ENCODE results near the gene C9.
"Not testable (repeated sequence)": the region's sequence is repeated elsewhere in the genome, so short reads cannot be mapped to it uniquely, and the experiment has no call there.

Gene C9

DNA sequence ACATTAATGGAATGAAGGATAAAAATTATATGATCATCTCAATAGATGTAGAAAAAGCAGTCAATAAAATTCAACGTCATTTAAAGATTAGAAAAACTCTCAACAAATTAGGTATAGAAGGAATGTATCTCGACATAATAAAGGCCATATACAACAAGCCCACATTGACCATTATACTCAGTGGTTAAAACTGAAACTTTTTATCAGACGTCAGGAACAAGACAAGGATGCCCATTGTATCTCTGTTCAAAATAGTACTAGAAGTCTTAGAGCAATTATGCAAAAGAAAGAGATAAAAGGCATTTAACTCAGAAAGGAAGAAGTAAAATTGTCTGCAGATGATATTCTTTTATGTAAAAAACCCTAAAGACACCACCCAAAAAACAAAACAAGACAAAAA is 40.8 kb downstream of the C9 start:
- Histone ChIP-seq H3K36me3 (ENCODE audit: insufficient read depth, low read depth, low read length) (no peaks in the 10 kb centered on the region), H3K9me3 (ENCODE audit: insufficient read depth, low read depth, low read length) (no peaks in the 10 kb centered on the region), H3K4me3 (ENCODE audit: low read length) (no peak overlapping the region), H3K27me3 (ENCODE audit: insufficient read depth, low read length) (no peaks in the 10 kb centered on the region), H3K4me1 (ENCODE audit: insufficient read depth, low read length) (no peaks in the 10 kb centered on the region), H3K27ac (ENCODE audit: low read length) (no peak overlapping the region), H3K9ac (ENCODE audit: low read depth, low read length) (no peak overlapping the region)

- Histone ChIP-seq H3K9ac (ENCODE audit: low read depth, low read length) (no peak overlapping the region), H3K27ac (ENCODE audit: low read length) (no peak overlapping the region), H3K4me1 (ENCODE audit: insufficient read depth, low read length) (no peaks in the 10 kb centered on the region), H3K27me3 (ENCODE audit: insufficient read depth, low read length) (no peaks in the 10 kb centered on the region), H3K9me3 (ENCODE audit: insufficient read depth, low read depth, low read length) (no peaks in the 10 kb centered on the region), H3K36me3 (ENCODE audit: insufficient read depth, low read depth, low read length) (no peaks in the 10 kb centered on the region), H3K4me3 (ENCODE audit: low read length) (no peak overlapping the region)
Observed at GRCh38 chr5:39319395-39319794, 44.9 kb downstream of the C9 start.

DNA sequence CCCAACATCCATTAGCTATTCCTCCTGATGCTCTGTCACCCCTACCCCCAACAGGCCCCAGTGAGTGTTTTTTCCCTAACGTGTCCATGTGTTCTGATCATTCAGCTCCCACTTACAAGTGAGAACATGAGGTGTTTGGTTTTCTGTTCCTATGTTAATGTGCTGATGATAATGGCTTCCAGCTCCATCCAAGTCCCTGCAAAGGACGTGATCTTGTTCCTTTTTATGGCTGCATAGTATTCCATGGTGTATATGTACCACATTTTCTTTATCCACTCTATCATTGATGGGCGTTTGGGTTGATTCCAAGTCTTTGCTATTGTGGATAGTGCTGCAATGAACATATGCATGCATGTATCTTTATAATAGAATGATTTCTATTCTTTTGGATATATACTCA is 47.8 kb downstream of the C9 start:
- H3K4me1 ChIP-seq (ENCODE audit: insufficient read depth, low read length); H3K36me3 ChIP-seq (ENCODE audit: insufficient read depth, low read depth, low read length); H3K4me3 ChIP-seq (ENCODE audit: low read length); H3K27ac ChIP-seq (ENCODE audit: low read length); H3K9me3 ChIP-seq (ENCODE audit: insufficient read depth, low read depth, low read length); H3K27me3 ChIP-seq (ENCODE audit: insufficient read depth, low read length); H3K9ac ChIP-seq (ENCODE audit: low read depth, low read length): not testable (repeated sequence)

GRCh38 chr5:39315995-39316394 is 48.3 kb downstream of the C9 start:
- H3K9me3 ChIP-seq (ENCODE audit: insufficient read depth, low read depth, low read length): no peaks in the 10 kb centered on the region
- no peak overlapping the region for H3K4me3 ChIP-seq (ENCODE audit: low read length)
- no peak overlapping the region for H3K9ac ChIP-seq (ENCODE audit: low read depth, low read length)
- no peaks in the 10 kb centered on the region for H3K36me3 ChIP-seq (ENCODE audit: insufficient read depth, low read depth, low read length)
- H3K27ac ChIP-seq (ENCODE audit: low read length): no peak overlapping the region
- H3K27me3 ChIP-seq (ENCODE audit: insufficient read depth, low read length): no peaks in the 10 kb centered on the region
- H3K4me1 ChIP-seq (ENCODE audit: insufficient read depth, low read length): no peaks in the 10 kb centered on the region

DNA sequence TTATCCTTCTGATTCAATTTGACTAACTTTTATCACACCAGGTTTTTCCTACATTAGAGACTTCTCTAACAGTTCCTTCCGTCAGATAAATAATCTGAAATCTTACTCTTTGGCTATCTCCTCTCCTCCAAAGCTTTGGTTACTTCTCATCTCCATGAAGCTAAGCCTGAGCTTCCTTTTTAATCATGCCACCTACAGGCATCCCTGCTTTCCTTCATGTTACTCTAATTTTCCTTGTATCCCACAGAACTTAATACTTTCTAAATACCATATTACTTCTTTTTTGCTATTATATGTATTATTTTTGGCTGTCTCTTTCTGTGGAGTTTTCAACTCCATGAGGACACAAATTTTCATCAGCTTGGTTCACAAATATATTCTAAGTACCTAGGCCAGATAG is 49.7 kb downstream of the C9 start:
- H3K36me3 ChIP-seq (ENCODE audit: insufficient read depth, low read depth, low read length): no peaks in the 10 kb centered on the region
- H3K27ac ChIP-seq (ENCODE audit: low read length): no peak overlapping the region
- no peaks in the 10 kb centered on the region for H3K4me1 ChIP-seq (ENCODE audit: insufficient read depth, low read length)
- no peaks in the 10 kb centered on the region for H3K27me3 ChIP-seq (ENCODE audit: insufficient read depth, low read length)
- H3K9ac ChIP-seq (ENCODE audit: low read depth, low read length): no peak overlapping the region
- H3K4me3 ChIP-seq (ENCODE audit: low read length): no peak overlapping the region
- no peaks in the 10 kb centered on the region for H3K9me3 ChIP-seq (ENCODE audit: insufficient read depth, low read depth, low read length)

DNA sequence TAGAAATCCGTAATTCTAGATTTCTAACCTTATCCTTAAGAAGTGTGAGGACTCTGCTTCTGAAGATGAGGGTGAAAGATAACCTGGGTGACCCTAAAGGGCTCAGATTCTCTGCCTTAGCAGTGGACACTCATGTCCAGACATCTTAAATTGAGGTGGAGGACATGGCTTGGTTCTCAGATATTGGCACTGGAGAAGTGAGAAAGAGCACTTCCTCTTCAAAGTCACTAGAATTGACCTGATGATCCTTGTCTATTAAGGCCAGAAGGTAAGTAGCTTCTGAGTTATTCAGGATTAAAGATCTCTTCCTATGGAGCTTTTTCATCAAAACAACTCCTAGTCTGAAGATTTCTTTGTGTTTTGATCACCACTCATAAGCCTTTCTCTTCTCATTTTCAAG is 54.8 kb downstream of the C9 start:
- Histone ChIP-seq H3K36me3 (ENCODE audit: insufficient read depth, low read depth, low read length) (no peaks in the 10 kb centered on the region), H3K27me3 (ENCODE audit: insufficient read depth, low read length) (no peaks in the 10 kb centered on the region), H3K27ac (ENCODE audit: low read length) (no peak overlapping the region), H3K9ac (ENCODE audit: low read depth, low read length) (no peak overlapping the region), H3K4me3 (ENCODE audit: low read length) (no peak overlapping the region), H3K4me1 (ENCODE audit: insufficient read depth, low read length) (no peaks in the 10 kb centered on the region), H3K9me3 (ENCODE audit: insufficient read depth, low read depth, low read length) (no peaks in the 10 kb centered on the region)

- no peak overlapping the region for H3K9ac ChIP-seq (ENCODE audit: low read depth, low read length)
- no peak overlapping the region for H3K4me3 ChIP-seq (ENCODE audit: low read length)
- H3K36me3 ChIP-seq (ENCODE audit: insufficient read depth, low read depth, low read length): no peaks in the 10 kb centered on the region
- H3K9me3 ChIP-seq (ENCODE audit: insufficient read depth, low read depth, low read length): peaks cover 10% of the 10 kb centered on the region
- no peak overlapping the region for H3K27ac ChIP-seq (ENCODE audit: low read length)
- no peaks in the 10 kb centered on the region for H3K4me1 ChIP-seq (ENCODE audit: insufficient read depth, low read length)
- no peaks in the 10 kb centered on the region for H3K27me3 ChIP-seq (ENCODE audit: insufficient read depth, low read length)
Observed at GRCh38 chr5:39302472-39302871, 61.8 kb downstream of the C9 start.

DNA sequence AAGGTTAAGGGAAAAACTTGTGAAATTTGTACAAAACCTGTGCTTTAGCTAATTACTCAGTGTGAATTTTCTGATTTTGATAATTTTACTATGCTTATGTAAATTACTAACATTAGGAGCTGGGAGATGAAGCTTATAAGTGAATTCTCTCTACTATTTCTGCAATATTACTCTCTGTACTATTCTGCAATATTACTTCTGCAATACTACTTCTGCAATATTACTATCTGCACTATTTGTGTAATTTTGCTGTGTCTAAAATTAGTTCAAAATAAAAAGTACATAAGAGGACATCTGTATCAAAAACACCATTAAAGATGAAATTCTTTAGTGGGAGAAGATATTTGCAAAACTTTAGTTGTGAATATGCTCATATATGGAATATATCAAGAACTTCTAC is 62.9 kb downstream of the C9 start:
- no peak overlapping the region for H3K9ac ChIP-seq (ENCODE audit: low read depth, low read length)
- H3K4me3 ChIP-seq (ENCODE audit: low read length): no peak overlapping the region
- H3K36me3 ChIP-seq (ENCODE audit: insufficient read depth, low read depth, low read length): no peaks in the 10 kb centered on the region
- no peaks in the 10 kb centered on the region for H3K27me3 ChIP-seq (ENCODE audit: insufficient read depth, low read length)
- peaks cover 10% of the 10 kb centered on the region for H3K9me3 ChIP-seq (ENCODE audit: insufficient read depth, low read depth, low read length)
- no peak overlapping the region for H3K27ac ChIP-seq (ENCODE audit: low read length)
- H3K4me1 ChIP-seq (ENCODE audit: insufficient read depth, low read length): no peaks in the 10 kb centered on the region

DNA sequence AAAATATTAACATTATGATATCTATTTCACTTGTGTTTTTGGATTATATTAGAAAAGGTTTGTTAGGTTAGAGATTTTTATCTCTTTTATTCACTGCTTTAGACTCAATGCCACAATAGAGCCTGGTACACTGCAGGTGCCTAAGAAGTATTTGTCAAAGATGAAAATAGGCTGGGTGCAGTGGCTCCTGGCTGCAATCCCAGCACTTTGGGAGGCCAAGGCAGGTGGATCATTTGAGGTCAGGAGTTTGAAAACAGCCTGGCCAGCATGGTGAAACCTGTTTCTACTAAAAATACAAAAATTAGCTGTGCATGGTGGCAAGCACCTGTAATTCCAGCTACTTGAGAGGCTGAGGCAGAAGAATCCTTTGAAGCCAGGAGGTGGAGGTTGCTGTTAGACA is 64.3 kb downstream of the C9 start:
- Histone ChIP-seq H3K4me1 (ENCODE audit: insufficient read depth, low read length) (no peaks in the 10 kb centered on the region), H3K27me3 (ENCODE audit: insufficient read depth, low read length) (no peaks in the 10 kb centered on the region), H3K36me3 (ENCODE audit: insufficient read depth, low read depth, low read length) (no peaks in the 10 kb centered on the region), H3K27ac (ENCODE audit: low read length) (no peak overlapping the region), H3K9me3 (ENCODE audit: insufficient read depth, low read depth, low read length) (peaks cover 10% of the 10 kb centered on the region), H3K4me3 (ENCODE audit: low read length) (no peak overlapping the region), H3K9ac (ENCODE audit: low read depth, low read length) (no peak overlapping the region)

DNA sequence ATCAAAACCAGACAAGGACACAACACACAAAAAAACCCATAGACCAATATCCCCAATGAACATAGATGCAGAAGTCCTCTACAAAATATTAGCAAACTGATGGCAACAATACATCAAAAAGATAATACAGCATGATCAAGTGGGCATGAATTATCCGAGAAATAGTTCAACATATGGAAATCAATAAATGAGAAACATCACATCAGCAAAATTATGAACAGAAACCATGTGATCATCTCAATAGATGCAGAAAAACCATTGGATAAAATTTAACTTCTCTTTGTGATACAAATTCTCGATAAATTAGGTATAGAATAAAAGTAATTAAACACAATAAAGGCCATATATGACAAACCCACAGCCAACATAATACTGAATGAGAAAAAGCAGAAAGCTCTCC is 69.6 kb downstream of the C9 start:
- H3K36me3 ChIP-seq (ENCODE audit: insufficient read depth, low read depth, low read length): no peaks in the 10 kb centered on the region
- no peaks in the 10 kb centered on the region for H3K27me3 ChIP-seq (ENCODE audit: insufficient read depth, low read length)
- no peak overlapping the region for H3K9ac ChIP-seq (ENCODE audit: low read depth, low read length)
- H3K27ac ChIP-seq (ENCODE audit: low read length): no peak overlapping the region
- no peaks in the 10 kb centered on the region for H3K4me1 ChIP-seq (ENCODE audit: insufficient read depth, low read length)
- no peak overlapping the region for H3K4me3 ChIP-seq (ENCODE audit: low read length)
- H3K9me3 ChIP-seq (ENCODE audit: insufficient read depth, low read depth, low read length): peaks cover 10% of the 10 kb centered on the region

- Histone ChIP-seq H3K27me3 (ENCODE audit: insufficient read depth, low read length) (no peaks in the 10 kb centered on the region), H3K9me3 (ENCODE audit: insufficient read depth, low read depth, low read length) (peaks cover 5% of the 10 kb centered on the region; the same call in 1 of the 2 replicates), H3K4me1 (ENCODE audit: insufficient read depth, low read length) (no peaks in the 10 kb centered on the region), H3K4me3 (ENCODE audit: low read length) (no peak overlapping the region), H3K9ac (ENCODE audit: low read depth, low read length) (no peak overlapping the region), H3K36me3 (ENCODE audit: insufficient read depth, low read depth, low read length) (no peaks in the 10 kb centered on the region), H3K27ac (ENCODE audit: low read length) (no peak overlapping the region)
Observed at GRCh38 chr5:39284552-39284951, 79.7 kb downstream of the C9 start.

- Histone ChIP-seq H3K27me3 (ENCODE audit: insufficient read depth, low read length) (no peaks in the 10 kb centered on the region), H3K27ac (ENCODE audit: low read length) (no peak overlapping the region), H3K4me1 (ENCODE audit: insufficient read depth, low read length) (no peaks in the 10 kb centered on the region), H3K36me3 (ENCODE audit: insufficient read depth, low read depth, low read length) (no peaks in the 10 kb centered on the region), H3K9me3 (ENCODE audit: insufficient read depth, low read depth, low read length) (peaks cover 5% of the 10 kb centered on the region; the same call in 1 of the 2 replicates), H3K9ac (ENCODE audit: low read depth, low read length) (no peak overlapping the region), H3K4me3 (ENCODE audit: low read length) (no peak overlapping the region)
Observed at GRCh38 chr5:39283231-39283818, 81.0 kb downstream of the C9 start.

DNA sequence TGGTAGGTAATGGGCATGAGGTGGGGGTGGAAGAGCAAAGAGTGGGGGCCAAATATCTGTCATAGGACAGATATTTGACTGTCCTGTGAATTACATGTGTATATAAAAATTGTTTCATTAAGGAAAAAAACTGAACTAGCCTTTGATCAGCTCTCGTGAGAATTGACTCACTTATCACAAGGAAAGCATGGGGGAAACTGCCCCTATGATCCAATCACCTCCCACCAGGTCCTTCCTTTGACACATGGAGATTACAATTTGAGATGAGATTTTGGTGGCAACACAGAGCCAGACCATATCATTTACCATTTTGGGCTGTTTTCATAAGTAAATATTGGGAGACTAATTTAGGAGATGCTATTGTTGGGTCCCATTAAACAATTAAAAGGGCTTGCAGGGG is 81.7 kb downstream of the C9 start:
- Histone ChIP-seq H3K4me3 (ENCODE audit: low read length) (no peak overlapping the region), H3K4me1 (ENCODE audit: insufficient read depth, low read length) (no peaks in the 10 kb centered on the region), H3K27me3 (ENCODE audit: insufficient read depth, low read length) (no peaks in the 10 kb centered on the region), H3K36me3 (ENCODE audit: insufficient read depth, low read depth, low read length) (no peaks in the 10 kb centered on the region), H3K27ac (ENCODE audit: low read length) (no peak overlapping the region), H3K9ac (ENCODE audit: low read depth, low read length) (no peak overlapping the region), H3K9me3 (ENCODE audit: insufficient read depth, low read depth, low read length) (peaks cover 5% of the 10 kb centered on the region; the same call in 1 of the 2 replicates)
